Measurements from ENCODE around the gene OLFML2B. TPM values are rescaled to one million over a fixed set of nuclear protein-coding genes. Genes with fewer than 3 reads are reported as not detected.
"Not testable (repeated sequence)": the region's sequence is repeated elsewhere in the genome, so short reads cannot be mapped to it uniquely, and the experiment has no call there.

The OLFML2B gene
- total and polyA plus RNA-seq, 8 donors: 0.19 to 12.5 (median 0.47) TPM

GRCh38 chr1:162019006-162019405, 4.7 kb downstream of the OLFML2B start:
- Histone ChIP-seq H3K36me3 (no peaks in the 10 kb centered on the region), H3K4me1 (peaks cover 0 to 3% (median 0%) of the 10 kb centered on the region in 3 donors), H3K4me3 (no peak overlapping the region), H3K27ac (no peak overlapping the region), H3K27me3 (no peaks in the 10 kb centered on the region), H3K9me3 (no peaks in the 10 kb centered on the region)
- 42% methylated on average over 4 of the region's 4 CpGs for WGBS, 2 donors
- DNase-seq (no peak), ATAC-seq (peak in 2 of 4 donors; percentile 27 to 53), FAIRE-seq (no peak)
- no peak for TF ChIP-seq CTCF (IDR thresholded peaks at IDR 0.05)
- intact Hi-C loops (cut with DNase I): no loop called here

DNA sequence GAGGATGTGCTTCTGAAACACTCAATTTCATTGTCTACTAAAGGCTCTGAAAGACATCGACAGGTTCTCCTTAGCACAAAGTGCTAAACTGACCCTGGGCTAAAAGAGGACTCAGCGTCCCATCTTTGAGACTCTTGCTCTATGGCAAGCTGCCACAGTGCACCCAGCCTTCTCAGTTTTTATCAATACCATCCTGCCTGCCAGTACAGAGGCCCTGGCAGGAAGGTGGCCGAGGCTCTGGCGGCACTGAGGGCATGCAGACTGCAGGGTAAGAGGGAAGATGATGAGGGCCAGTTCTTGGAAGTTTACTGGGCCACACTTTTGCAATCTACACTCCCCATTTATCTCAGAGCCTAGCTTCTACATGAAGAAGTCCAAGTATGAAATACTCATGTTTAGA, 5.3 kb downstream of the OLFML2B start:
- H3K4me1 ChIP-seq: peaks cover 0 to 3% (median 0%) of the 10 kb centered on the region in 3 donors
- no peak for TF ChIP-seq CTCF (IDR thresholded peaks at IDR 0.05)
- intact Hi-C loops (cut with DNase I): no loop called here
- H3K27me3 ChIP-seq: no peaks in the 10 kb centered on the region
- DNase-seq: no peak
- no peak for FAIRE-seq
- no peak overlapping the region for H3K27ac ChIP-seq
- no peaks in the 10 kb centered on the region for H3K36me3 ChIP-seq
- WGBS, 2 donors: 70 to 83% methylated on average over 4 of the region's 4 CpGs
- ATAC-seq: peak in 1 of 4 donors; percentile 30
- H3K9me3 ChIP-seq: no peaks in the 10 kb centered on the region
- H3K4me3 ChIP-seq: no peak overlapping the region

DNA sequence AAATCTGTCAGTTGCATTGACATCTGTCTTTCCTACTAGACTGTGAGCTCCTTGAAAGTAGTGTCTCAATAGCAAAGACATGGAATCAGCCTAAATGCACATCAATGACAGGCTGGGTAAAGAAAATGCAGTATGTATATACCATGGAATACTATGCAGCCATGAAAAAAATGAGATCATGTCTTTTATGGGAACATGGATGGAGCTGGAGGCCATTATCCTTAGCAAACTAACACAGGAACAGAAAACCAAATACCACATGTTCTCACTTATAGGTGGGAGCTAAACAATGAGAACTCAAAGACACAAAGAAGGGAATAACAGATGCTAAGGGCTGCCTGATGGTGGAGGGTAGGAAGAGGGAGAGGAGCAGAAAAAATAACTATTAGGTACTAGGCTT, 5.9 kb downstream of the OLFML2B start:
- not testable (repeated sequence) for H3K27me3 ChIP-seq

DNA sequence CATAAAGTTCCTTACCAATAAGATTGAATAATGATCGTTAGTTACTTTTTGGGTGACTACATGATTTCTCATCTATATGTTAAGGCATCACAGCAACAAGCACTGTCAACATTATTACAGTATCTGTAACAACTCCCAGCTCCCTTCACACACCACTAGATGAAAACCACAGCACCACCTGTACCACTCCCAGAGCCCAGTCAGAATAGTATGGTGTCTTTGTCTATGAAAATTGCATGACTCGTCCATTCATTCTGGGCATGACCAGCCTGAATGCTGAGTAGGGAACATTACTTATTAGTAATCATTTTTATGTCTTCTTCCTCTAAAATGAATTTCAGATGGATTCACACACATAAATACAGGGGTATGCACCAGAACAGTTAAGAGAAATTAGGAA, 7.0 kb downstream of the OLFML2B start:
- H3K4me1 ChIP-seq: peaks cover 0 to 3% (median 0%) of the 10 kb centered on the region in 3 donors
- ATAC-seq: no peak
- no peak overlapping the region for H3K4me3 ChIP-seq
- intact Hi-C loops (cut with DNase I): no loop called here
- no peaks in the 10 kb centered on the region for H3K27me3 ChIP-seq
- no peaks in the 10 kb centered on the region for H3K36me3 ChIP-seq
- no peak for TF ChIP-seq CTCF (IDR thresholded peaks at IDR 0.05)
- FAIRE-seq: no peak
- no peak for DNase-seq
- WGBS, 2 donors: 76 to 80% methylated on average over 2 of the region's 2 CpGs
- H3K27ac ChIP-seq: no peak overlapping the region
- H3K9me3 ChIP-seq: no peaks in the 10 kb centered on the region

More for the DNA sequence above, 5.9 kb downstream of the OLFML2B start:
- H3K4me1 ChIP-seq; H3K27ac ChIP-seq; intact Hi-C loops (cut with DNase I); H3K4me3 ChIP-seq; DNase-seq; H3K9me3 ChIP-seq; FAIRE-seq; H3K36me3 ChIP-seq; ATAC-seq: not testable (repeated sequence)

GRCh38 chr1:162015196-162015595, 8.5 kb downstream of the OLFML2B start:
- 41 to 48% methylated on average over 3 of the region's 3 CpGs for WGBS, 2 donors

More at GRCh38 chr1:162015196-162015595, 8.5 kb downstream of the OLFML2B start:
- Histone ChIP-seq H3K4me3 (no peak overlapping the region), H3K27ac (no peak overlapping the region), H3K4me1 (peaks cover 0 to 3% (median 0%) of the 10 kb centered on the region in 3 donors), H3K36me3 (no peaks in the 10 kb centered on the region), H3K9me3 (no peaks in the 10 kb centered on the region), H3K27me3 (no peaks in the 10 kb centered on the region)
- ATAC-seq (no peak), DNase-seq (no peak), FAIRE-seq (no peak)
- TF ChIP-seq CTCF (IDR thresholded peaks at IDR 0.05): no peak
- intact Hi-C loops (cut with DNase I): no loop called here
